Right lobe of liver (tissue), 4 donors: ENCODE data around the gene CD163L1.

Source experiments
- POLR2A ChIP-seq: fragments of 450-650 bp; IDR thresholded peaks from one replicate; pipeline ENCODE4 v1.6.1; 2017; ENCODE audit warnings: antibody characterized with exemption, mild to moderate bottlenecking
- TF ChIP-seq, protein P1 (sequence below), 4 donors: fragments of 200-600 bp in 3 of 4; fragments of 450-650 bp in 1 of 4; IDR thresholded peaks; one replicate each; pipeline versions ENCODE4 v1.5.1 to v1.8.0; 2016 to 2022; ENCODE audit warnings: antibody characterized with exemption in 4 of 4, mild to moderate bottlenecking in 2 of 4
- donor health status: DM: no; HTN: no; CAD: no.
- donor health status: DM: no; HTN: no; CAD: no.
- donor health status: DM: no; HTN: yes; CAD: no.

DNA sequence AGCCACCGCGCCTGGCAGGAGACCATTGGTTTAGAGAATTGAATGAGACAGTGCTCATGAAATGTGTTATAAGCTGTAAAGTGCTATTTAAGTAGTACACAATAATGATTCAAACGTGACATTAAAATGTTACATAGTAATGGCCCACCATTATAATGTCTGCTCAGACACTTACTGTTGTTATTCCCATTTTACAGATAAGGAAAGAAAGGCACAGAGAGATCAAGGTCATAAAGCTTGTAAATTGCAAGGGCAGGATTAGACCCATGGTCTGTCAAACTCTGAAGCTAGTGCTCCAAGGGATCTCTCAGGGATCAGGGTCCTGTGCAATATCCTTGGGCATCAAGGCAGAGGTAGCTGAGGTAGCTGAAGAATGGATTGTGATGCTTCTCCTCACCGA, 133.9 kb downstream of the CD163L1 start:
- no peak for TF ChIP-seq POLR2A
- TF ChIP-seq, protein P1, sequence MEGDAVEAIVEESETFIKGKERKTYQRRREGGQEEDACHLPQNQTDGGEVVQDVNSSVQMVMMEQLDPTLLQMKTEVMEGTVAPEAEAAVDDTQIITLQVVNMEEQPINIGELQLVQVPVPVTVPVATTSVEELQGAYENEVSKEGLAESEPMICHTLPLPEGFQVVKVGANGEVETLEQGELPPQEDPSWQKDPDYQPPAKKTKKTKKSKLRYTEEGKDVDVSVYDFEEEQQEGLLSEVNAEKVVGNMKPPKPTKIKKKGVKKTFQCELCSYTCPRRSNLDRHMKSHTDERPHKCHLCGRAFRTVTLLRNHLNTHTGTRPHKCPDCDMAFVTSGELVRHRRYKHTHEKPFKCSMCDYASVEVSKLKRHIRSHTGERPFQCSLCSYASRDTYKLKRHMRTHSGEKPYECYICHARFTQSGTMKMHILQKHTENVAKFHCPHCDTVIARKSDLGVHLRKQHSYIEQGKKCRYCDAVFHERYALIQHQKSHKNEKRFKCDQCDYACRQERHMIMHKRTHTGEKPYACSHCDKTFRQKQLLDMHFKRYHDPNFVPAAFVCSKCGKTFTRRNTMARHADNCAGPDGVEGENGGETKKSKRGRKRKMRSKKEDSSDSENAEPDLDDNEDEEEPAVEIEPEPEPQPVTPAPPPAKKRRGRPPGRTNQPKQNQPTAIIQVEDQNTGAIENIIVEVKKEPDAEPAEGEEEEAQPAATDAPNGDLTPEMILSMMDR (IDR thresholded peaks at IDR 0.05): no peak
